GM23338 (cell line): ENCODE measurements around the gene INPP4B. TPM values are rescaled to one million over a fixed set of nuclear protein-coding genes. Genes with fewer than 3 reads are reported as not detected.

Source experiments
- ATAC-seq: fragments of 200-7000 bp; cut with Tn5 transposase; 3 replicates; pipeline ENCODE4 v1.9.1; 2020
- DNase-seq: peaks from one replicate; pipeline ENCODE4 v3.0.0-alpha.2; 2015; ENCODE audit warnings: low spot score
- H2AFZ ChIP-seq: fragments of 200-600 bp; sonication (generic); 2 replicates; pipeline ENCODE4 v1.8.0; 2016; ENCODE audit warnings: antibody characterized with exemption, mild to moderate bottlenecking, moderate library complexity
- H3F3A ChIP-seq: fragments of 200-600 bp; sonication (generic); replicated peaks from 2 replicates; pipeline ENCODE4 v1.8.0; 2017; ENCODE audit warnings: antibody characterized with exemption, mixed run types, low read depth
- H3K27ac ChIP-seq: fragments of 200-600 bp; sonication (generic); 2 replicates; pipeline ENCODE4 v1.6.1; 2016; ENCODE audit warnings: low read depth
- H3K27me3 ChIP-seq: fragments of 200-600 bp; sonication (generic); 2 replicates; pipeline ENCODE4 v1.8.0; 2016; ENCODE audit warnings: mild to moderate bottlenecking, mixed run types, moderate library complexity; ENCODE audit not compliant: insufficient read depth
- H3K36me3 ChIP-seq: fragments of 200-600 bp; sonication (generic); 2 replicates; pipeline ENCODE4 v1.8.0; 2016; ENCODE audit warnings: mild to moderate bottlenecking; ENCODE audit not compliant: insufficient read depth
- H3K4me1 ChIP-seq: fragments of 200-600 bp; sonication (generic); 2 replicates; pipeline ENCODE4 v1.8.0; 2016; ENCODE audit warnings: mild to moderate bottlenecking, moderate library complexity; ENCODE audit not compliant: insufficient read depth
- H3K4me2 ChIP-seq: fragments of 200-600 bp; sonication (generic); 2 replicates; pipeline ENCODE4 v1.7.1; 2017; ENCODE audit warnings: mixed run types
- H3K4me3 ChIP-seq: fragments of 200-600 bp; sonication (generic); 2 replicates; pipeline ENCODE4 v1.6.1; 2016; ENCODE audit warnings: mixed run types
- H3K79me2 ChIP-seq: fragments of 200-600 bp; sonication (generic); replicated peaks from 2 replicates; pipeline ENCODE4 v1.8.0; 2017; ENCODE audit warnings: mild to moderate bottlenecking; ENCODE audit not compliant: insufficient read depth
- H3K9me2 ChIP-seq: fragments of 200-600 bp; sonication (generic); 2 replicates; pipeline ENCODE4 v1.8.0; 2017; ENCODE audit not compliant: insufficient read depth
- H4K20me1 ChIP-seq: fragments of 200-600 bp; sonication (generic); replicated peaks from 2 replicates; pipeline ENCODE4 v1.8.0; 2017; ENCODE audit warnings: mild to moderate bottlenecking; ENCODE audit not compliant: insufficient read depth
- H3K27ac Mint-ChIP-seq: 2 replicates; pipeline ENCODE4 v1.8.0; 2020; ENCODE audit warnings: inconsistent platforms, mild to moderate bottlenecking, moderate library complexity, mixed read lengths
- H3K27me3 Mint-ChIP-seq: 3 replicates; pipeline ENCODE4 v1.8.0; 2022; ENCODE audit warnings: low read depth, mild to moderate bottlenecking, moderate library complexity, mixed read lengths, inconsistent platforms; ENCODE audit not compliant: insufficient read depth, poor library complexity
- H3K36me3 Mint-ChIP-seq: 3 replicates; pipeline ENCODE4 v1.8.0; 2021; ENCODE audit warnings: low read depth, mild to moderate bottlenecking, inconsistent platforms, moderate library complexity, mixed read lengths
- H3K4me1 Mint-ChIP-seq: 3 replicates; pipeline ENCODE4 v1.8.0; 2020; ENCODE audit warnings: mild to moderate bottlenecking, inconsistent platforms, mixed read lengths
- H3K4me3 Mint-ChIP-seq: 3 replicates; pipeline ENCODE4 v1.8.0; 2021; ENCODE audit warnings: moderate library complexity, mild to moderate bottlenecking, inconsistent platforms, mixed read lengths
- H3K9me3 Mint-ChIP-seq: 3 replicates; pipeline ENCODE4 v1.8.0; 2020; ENCODE audit warnings: moderate library complexity, mild to moderate bottlenecking, inconsistent platforms, mixed read lengths
- CREB1 ChIP-seq: fragments of 250-450 bp; sonication (Bioruptor Pico); IDR thresholded peaks from 2 replicates; pipeline ENCODE4 v1.5.0; 2020; ENCODE audit warnings: low read depth, mild to moderate bottlenecking, moderate library complexity
- CTCF ChIP-seq, 2 experiments: fragments of 200-600 bp in 1 of 2; sonication (generic) in 1 of 2; conservative IDR thresholded peaks; 2 replicates each; pipeline versions ENCODE4 v1.5.1 to v1.6.1; 2016 to 2017; ENCODE audit warnings: antibody characterized with exemption in 2 of 2, low read depth in 2 of 2, mild to moderate bottlenecking in 2 of 2, moderate library complexity in 1 of 2
- ETS1 ChIP-seq: IDR thresholded peaks from 2 replicates; pipeline ENCODE4 v1.6.1; 2016; ENCODE audit warnings: antibody characterized with exemption
- EZH2 ChIP-seq: fragments of 200-600 bp; sonication (generic); IDR thresholded peaks from one replicate; pipeline ENCODE4 v1.8.0; 2017; ENCODE audit warnings: antibody characterized with exemption, mild to moderate bottlenecking, low read depth; ENCODE audit not compliant: unreplicated experiment
- EZH2phosphoT487 ChIP-seq: fragments of 200-600 bp; sonication (generic); IDR thresholded peaks from one replicate; pipeline ENCODE4 v1.8.1; 2018; ENCODE audit warnings: antibody characterized with exemption; ENCODE audit not compliant: unreplicated experiment
- JUNB ChIP-seq: IDR thresholded peaks from one replicate; pipeline ENCODE4 v1.6.1; 2016; ENCODE audit warnings: antibody characterized with exemption; ENCODE audit not compliant: unreplicated experiment
- NANOG ChIP-seq: IDR thresholded peaks from 2 replicates; pipeline ENCODE4 v1.6.1; 2016; ENCODE audit warnings: antibody characterized with exemption, borderline replicate concordance
- POLR2AphosphoS5 ChIP-seq: IDR thresholded peaks from 2 replicates; pipeline ENCODE4 v1.6.1; 2016; ENCODE audit warnings: antibody characterized with exemption, low read depth
- REST ChIP-seq: IDR thresholded peaks from one replicate; pipeline ENCODE4 v1.6.1; 2018; ENCODE audit warnings: antibody characterized with exemption; ENCODE audit not compliant: unreplicated experiment
- STAT1 ChIP-seq: IDR thresholded peaks from one replicate; pipeline ENCODE4 v1.6.1; 2016; ENCODE audit warnings: antibody characterized with exemption; ENCODE audit not compliant: unreplicated experiment
- ZNF114 ChIP-seq: fragments of 250-450 bp; sonication (Bioruptor Pico); IDR thresholded peaks from 2 replicates; pipeline ENCODE4 v1.5.0; 2020; ENCODE audit warnings: mild to moderate bottlenecking, moderate library complexity
- ZNF331 ChIP-seq: fragments of 250-450 bp; sonication (Bioruptor Pico); IDR thresholded peaks from 2 replicates; pipeline ENCODE4 v1.5.0; 2020; ENCODE audit warnings: low read depth, mild to moderate bottlenecking, moderate library complexity
- ZNF462 ChIP-seq: fragments of 250-450 bp; sonication (Bioruptor Pico); IDR thresholded peaks from 2 replicates; pipeline ENCODE4 v1.5.0; 2020; ENCODE audit warnings: mild to moderate bottlenecking, moderate library complexity
- polyA plus RNA-seq: library from polyadenylated mRNA; unstranded; fragments of >200 nt; fragmentation: Nextera tagmentation; extraction: Ambion mirVana; gene quantifications from 2 replicates; pipeline ENCODE4 v1.2.1, GENCODE V29; 2016
- total RNA-seq: library from RNA; depleted of rRNA; stranded (reverse); fragments of >200 nt; shearing (Covaris generic); gene quantifications from 2 replicates; pipeline ENCODE4 v1.2.3, GENCODE V29; 2014

The INPP4B gene
- total and polyA plus RNA-seq, 2 experiments from 2014 or later: 0.11 to 0.14 TPM

GRCh38 chr4:142406917-142407501, 439.1 kb downstream of the INPP4B start:
- Histone ChIP-seq H3K4me2 (no peak overlapping the region), H3K4me3 (no peak overlapping the region), H3K4me1 (peaks cover 39% of the 10 kb centered on the region), H3K27me3 (no peaks in the 10 kb centered on the region), H3K27ac (no peak overlapping the region), H3F3A (no peaks in the 10 kb centered on the region), H3K36me3 (no peaks in the 10 kb centered on the region), H2AFZ (no peak overlapping the region), H4K20me1 (no peaks in the 10 kb centered on the region), H3K79me2 (no peaks in the 10 kb centered on the region), H3K9me2 (no peaks in the 10 kb centered on the region)
- peaks cover 43% of the 10 kb centered on the region for H3K4me1 Mint-ChIP-seq
- TF ChIP-seq ZNF114 (CRISPR knock-in tag) (no peak), STAT1 (no peak), REST (no peak), JUNB (no peak), CTCF (conservative IDR thresholded peaks at IDR 0.05; ENCODE audit: low read depth in 2 of 2) (no peak), EZH2phosphoT487 (no peak), ZNF462 (CRISPR knock-in tag) (no peak), CREB1 (CRISPR knock-in tag) (no peak), EZH2 (no peak), ETS1 (no peak), NANOG (no peak), ZNF331 (CRISPR knock-in tag) (no peak), POLR2AphosphoS5 (no peak)
- ATAC-seq (no peak), DNase-seq (no peak)
- H3K27me3 Mint-ChIP-seq: no peaks in the 10 kb centered on the region
- no peaks in the 10 kb centered on the region for H3K9me3 Mint-ChIP-seq
- H3K36me3 Mint-ChIP-seq: no peaks in the 10 kb centered on the region
- no peak overlapping the region for H3K4me3 Mint-ChIP-seq
- H3K27ac Mint-ChIP-seq: no peak overlapping the region
